ENCODE data around the gene MFAP3L.
"Not testable (repeated sequence)": the region's sequence is repeated elsewhere in the genome, so short reads cannot be mapped to it uniquely, and the experiment has no call there.

The MFAP3L gene

DNA sequence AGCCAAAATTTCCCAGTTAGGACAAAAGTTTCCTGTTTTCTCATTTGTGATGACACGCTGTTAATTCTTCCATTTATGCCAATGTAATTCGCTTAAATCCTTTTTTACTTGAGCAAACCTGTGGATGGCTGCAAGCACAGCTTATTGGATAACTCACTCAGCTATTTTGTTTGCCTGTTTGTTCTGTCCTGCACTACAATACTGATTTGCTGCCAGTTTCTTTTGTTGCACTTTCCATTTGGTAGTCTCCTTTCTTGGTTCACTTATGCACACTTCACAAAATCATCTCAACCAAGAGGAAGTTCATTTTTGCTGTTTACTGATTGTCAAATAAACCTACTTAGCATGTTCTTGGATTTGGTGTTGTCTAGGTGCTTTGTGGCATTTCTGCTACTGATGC is 40.3 kb downstream of the MFAP3L start:
- DNase-seq = no peak

DNA sequence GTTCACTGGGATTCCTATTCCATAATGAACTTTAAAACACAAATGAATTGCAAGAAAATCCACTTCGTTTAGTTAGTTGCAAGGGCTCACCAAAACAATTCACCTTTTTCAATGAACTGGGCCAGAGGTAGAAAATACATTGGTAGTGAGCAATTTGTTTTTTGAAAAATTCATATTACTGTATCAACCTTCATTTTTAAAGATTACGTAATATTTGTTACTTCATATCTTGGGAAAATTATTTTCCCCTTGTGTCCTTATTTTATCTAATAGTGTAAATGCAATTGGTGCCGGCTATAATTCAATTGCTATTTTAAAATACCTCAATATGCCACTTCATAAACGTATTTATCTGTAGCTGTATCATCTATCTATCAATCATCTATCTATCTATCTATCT is 41.5 kb downstream of the MFAP3L start:
- DNase-seq = no peak

DNA sequence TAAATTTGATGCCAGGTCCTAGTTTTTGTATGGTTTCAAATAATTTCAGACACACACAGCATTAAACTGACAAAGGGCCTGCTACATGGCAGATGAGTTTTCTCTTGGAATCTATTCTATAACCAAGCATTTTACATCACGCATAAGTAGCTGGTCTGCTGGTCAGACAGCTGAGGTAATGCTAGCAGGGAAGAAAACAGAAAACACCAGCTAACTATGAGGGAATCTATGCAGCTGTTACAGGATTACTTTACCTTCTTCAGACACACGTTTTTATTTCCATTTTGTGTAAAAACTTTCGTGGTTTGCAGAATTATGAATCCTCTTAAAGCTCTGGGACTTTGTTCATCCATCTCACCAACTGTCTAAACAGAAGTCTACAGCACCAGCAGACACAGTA is 42.0 kb downstream of the MFAP3L start:
- DNase-seq = no peak

DNA sequence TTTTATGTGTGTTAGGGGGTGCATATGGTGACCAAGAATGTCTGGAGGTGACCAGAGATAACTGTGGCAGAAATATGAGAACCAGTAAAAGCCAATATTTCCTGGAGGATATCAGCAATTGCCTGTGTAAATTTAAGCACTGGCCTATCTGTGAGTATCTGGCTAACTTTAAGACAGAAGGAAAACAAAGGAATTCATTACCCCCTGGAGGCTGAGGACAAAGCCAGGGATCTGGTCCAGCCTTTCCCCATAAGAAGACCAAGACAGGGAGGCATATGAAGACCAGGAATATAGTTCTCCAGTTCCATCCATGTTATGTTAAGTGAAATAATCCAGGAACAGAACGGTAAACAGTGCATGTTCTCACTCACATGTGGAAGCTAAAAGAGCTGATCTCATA is 49.2 kb downstream of the MFAP3L start:
- no peak for DNase-seq

DNA sequence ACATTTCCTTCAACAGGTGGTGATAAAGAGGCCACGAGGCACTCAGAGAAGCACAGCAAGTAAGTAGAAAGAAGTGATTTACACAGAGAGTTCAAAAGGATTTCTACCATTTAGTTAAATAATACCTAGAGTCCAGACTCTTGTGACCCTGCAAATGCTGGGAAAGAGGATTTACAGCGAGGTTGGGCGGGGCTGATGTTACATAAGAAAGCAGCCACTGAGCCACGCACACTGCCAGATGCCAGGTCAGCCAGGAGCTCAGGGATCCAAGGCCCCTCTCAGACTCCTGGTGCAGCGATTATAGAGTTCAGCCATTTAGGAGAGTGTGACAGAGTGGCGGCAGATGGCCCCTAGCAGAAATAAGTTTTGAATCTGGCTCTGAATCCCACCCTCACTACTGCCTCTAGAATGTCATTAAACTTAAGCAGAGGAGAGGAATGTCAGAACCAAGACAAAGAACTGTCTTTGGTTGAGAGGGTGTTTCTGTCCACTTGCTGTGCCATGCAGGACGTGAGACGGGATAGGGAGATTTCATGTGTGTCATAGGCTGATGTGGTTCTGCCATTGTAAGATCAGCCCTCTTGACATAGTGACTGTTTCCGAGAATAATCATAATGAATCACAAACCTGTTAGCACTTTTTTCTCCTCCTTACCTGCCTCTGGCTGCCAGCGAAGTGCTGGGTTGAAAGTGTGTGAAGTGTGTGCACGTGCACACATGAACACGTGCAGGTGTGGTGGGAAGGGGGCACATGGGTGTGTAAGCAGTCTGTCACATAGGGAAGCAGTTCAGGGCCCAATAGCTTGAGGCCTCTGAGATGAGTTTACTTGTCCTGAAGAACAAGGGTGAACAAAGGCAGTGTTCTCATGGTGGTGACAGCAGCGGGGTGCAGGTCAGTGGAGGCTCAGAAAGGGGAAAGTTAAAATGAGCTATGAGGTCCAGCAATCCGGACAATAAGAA is 50.1 kb downstream of the MFAP3L start:
- no peak for DNase-seq

DNA sequence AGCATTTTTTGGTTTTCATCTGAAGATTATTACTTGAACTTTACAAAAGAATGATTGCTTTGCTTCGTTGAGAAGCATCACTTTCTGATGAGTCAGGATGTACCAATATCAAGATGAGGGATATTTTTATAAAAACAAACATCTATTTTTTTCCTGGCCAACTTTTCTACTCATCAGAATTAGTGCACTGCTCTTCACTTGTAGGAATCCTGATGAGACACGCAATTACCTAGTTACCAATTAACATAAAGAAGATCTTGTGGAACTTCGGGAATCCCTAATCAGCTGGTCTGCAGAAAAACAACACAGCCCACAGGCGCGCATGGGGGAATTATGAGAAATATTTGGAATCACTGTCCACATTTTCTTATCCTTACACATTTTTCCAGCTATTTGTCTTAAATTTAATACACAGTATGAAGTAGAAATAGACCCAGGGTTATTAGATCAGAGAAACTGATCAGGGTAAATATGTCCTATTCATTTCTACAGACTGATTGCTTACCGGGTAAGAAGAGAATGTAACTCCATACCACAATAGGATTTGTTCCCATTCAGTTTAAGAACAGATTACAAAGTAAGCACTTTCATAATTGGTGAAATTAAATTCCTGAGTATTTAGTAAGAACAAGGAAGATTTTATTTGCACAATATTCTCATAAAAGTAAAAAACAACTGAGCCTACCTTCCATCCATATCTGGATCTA is 50.9 kb downstream of the MFAP3L start:
- no peak for DNase-seq

DNA sequence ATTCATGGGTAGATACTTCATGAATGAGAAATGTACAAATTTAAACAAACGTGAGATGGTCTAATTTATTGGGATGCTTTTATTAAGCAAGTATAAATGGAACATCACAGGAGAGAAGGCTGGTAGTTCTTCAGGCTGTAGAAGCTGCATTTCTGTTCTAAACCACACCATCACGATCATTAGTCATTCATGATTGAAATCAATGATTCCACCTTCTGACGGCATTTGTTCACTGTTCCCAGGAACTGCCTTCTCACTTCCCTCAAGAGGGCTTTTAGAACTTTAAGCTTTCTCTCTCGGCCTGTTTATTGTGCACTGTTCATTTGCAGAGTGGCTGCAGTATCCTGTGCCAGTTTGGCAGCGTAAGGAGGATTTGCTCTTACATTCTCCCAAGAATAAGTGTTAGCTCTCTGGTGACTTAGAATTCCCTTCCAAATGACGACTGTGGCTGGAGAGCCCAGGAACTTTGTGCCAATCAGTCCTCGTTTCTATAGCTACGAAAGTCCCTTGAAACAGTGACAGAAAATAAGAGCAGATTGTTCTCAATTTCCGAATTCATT is 54.7 kb downstream of the MFAP3L start:
- no peak for DNase-seq

DNA sequence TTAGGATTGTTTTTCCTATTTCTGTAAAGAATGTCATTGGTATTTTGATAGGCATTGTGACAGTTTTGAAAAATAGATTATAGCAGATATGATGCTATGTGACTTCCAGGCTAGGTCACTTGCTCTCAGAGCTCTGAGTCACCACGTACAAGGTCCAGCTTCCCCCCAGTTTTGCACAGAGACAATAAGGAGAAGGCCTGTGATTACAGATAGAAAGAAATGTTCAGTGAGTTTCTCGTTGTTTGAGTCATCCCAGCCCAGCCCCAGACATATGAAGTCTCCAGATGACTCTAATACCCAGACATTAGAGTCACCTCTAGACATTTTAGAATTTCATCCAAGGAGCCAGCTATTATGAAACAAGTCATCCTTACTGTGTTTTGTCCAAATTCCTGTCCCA is 57.2 kb downstream of the MFAP3L start:
- no peak for DNase-seq

DNA sequence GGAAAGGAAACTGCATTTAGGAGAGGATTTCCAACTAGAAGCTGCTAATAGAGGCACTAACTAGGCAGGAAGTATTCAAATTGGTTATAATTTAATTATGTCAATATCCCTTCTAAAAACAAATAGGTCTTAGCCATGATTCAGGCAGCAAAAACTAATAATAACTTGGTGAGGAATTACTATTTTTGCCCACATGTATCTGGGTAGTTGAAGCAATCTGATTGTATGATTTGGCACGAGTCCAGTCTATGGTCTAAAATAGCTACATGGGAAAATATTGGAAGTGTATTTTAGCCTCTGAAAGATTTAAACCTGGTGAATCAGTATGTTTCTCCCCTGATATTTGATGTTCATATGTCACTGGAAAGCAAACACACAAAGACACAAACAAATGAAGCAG is 62.2 kb downstream of the MFAP3L start:
- DNase-seq = no peak

DNA sequence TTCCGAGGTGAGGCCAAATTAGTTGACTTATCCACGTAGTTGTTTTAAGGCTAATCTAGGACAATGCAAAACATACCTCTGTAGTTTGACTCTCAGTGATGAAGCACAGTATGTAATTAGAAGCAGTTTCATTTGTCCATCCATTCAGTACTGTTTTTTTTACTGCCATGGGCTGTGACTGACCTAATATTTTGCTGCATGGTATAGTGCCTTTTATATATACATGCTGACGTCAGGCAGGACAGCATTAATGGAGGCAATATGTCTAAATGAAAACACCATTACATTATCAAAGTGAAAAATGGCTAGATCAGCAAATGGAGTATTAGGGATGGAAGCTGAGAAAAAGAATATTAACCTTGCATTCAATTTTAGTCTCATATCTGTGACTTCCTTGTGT is 66.9 kb downstream of the MFAP3L start:
- DNase-seq = no peak

DNA sequence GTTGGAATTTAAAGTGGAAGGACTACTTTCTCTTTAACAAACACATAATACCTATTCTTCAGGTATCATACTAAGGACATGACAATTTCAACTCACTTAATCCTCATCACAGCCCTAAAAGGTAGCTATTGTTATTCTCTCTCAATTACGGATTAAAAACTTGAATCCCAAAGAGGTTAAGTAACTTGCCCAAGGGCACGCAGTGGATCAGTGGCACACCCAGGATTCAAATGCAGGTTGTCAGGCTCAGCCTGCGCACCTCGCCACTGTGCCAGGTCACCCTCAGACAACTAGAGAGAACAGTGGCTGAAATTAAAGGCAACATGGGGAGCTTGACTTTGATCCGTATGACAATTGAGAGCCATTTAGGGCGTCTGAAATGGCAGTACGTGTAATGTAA is 67.6 kb downstream of the MFAP3L start:
- no peak for DNase-seq

DNA sequence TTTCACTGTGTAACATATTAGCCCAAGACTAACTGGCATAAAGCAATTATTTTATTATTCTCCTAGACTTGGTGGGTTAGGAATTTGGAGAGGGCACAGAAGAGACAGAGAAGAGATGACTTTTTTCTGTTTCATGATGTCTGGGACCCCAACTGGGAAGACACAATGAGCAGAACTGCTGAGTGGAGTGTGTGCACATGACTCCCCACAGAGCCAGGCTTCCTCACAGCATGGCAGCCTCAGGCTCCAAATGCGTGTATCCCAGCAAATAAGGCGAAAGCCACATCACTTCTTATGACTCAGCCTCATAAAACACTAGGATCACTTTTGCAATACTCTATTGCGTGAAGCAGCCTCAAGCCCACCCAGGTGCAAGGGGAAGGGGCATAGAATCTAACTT is 68.4 kb downstream of the MFAP3L start:
- DNase-seq = no peak

DNA sequence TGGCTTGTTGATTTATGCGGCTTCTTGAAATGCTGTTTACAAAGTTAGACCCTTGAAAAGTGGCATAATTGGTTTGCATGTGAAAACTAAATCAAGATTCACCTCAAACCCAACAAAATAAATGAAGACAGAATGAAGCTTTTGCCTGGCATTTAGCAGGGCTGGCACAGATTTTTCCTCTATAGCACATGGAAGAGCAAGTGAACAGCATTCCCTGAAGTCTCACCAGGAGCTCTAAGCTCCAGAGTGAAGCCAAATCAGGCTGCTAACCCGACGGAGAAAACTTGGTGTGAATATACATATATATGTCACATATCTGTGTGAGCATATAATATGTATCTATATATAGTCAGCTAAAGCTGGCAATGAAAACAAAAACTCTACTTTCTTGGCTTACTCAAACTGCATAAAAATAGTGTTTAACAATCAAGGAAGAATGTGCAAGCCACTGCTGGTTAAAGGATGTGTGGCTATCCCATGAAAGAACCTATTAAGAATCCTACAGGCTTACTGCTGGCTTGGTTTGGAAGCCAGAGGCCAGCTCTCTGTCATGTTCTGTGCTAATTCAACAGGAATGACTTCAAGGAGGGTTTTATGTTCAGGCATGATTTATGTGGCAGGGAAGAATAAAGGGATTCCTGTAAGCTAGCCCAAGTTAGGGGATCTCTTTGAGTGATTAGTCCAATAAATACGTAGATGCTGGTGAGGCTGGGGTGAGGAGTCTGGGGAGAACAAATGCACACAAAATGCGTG is 69.9 kb downstream of the MFAP3L start:
- DNase-seq = no peak

DNA sequence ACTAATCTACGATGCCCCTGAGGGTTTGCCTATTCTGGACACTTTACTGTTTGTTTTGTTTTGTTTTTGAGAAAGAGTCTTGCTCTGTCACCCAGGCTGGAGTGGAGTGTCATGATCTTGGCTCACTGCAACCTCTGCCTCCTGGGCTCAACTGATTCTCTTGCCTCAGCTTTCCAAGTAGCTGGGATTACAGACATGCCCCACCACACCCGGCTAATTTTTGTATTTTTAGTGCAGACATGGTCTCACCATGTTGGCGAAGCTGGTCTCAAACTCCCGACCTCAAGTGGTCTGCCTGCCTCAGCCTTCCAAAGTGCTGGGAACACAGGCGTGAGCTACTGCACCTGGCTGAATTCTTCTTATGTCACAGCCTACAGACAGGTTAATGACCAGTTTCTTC is 70.7 kb downstream of the MFAP3L start:
- DNase-seq = no peak

DNA sequence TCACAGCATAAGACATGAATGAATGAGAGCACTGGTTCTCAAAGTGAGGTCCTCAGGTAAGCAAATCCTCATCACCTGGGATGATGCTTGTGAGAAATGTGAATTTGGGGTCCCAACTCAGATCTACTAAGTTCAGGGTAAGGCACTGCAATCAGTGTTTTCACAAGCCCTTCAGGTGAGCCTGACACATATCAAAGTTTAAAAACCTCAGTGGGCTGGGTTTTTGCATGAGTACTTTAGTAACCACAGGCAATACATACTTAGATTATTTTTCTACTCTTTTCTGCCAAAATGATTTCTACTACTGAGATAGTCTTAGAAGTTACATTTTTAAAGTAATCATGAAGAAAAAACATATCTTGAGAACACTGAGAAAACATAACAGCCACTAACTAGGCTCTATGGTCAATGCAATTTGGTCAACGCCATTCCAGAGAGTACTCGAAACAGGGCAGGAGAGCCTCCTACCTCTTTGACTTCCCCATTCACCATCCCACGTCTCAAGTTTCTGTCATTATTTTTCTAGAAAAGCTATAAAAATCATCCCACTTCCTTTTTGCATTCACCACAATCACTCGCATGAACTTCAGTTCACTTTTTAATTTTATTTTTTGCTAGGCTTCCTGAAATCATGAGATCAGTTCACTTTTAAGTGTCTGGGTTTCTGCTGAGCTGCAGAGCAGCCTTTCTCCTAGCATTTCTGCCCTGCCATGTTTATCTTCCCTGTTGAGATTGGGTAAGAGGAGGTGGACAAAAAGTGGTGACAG is 73.8 kb downstream of the MFAP3L start:
- no peak for DNase-seq

DNA sequence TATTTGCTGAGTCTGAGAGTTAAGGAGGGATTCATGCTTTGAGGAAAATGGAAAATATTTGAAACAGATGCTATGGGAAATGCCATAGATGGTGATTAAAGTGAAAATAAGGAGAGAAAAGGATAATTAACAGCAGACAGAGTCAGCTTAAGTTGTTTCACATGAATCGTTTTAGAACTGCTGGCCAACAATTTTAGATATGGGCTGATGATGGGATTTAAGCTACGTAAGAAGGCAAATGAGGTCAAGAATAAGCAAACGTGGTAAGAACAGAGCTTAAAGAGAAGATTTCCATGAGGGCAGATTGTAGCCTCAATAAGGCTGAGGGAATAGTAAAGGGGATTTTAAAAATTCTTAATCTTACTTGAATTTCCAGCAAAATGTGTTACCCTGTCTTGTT is 77.9 kb downstream of the MFAP3L start:
- no peak for DNase-seq

DNA sequence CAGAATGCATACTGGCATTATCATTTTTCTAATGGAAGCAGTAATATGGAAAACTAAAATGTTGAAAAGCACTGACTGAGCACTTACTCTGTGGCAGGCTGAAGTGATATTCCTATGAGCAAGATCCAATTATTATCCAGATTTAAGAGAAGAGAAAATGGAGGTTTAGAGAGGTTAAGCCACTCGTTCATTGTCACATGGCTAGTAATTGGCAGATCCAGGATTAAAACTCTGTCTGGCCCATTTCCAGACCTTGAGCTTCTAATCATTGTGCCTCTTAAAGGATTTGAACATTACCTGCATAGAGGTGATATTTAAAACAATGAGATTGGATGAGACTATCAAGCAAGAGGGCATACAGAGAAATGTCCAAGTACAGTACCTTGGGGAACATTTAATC is 80.6 kb downstream of the MFAP3L start:
- DNase-seq = no peak

DNA sequence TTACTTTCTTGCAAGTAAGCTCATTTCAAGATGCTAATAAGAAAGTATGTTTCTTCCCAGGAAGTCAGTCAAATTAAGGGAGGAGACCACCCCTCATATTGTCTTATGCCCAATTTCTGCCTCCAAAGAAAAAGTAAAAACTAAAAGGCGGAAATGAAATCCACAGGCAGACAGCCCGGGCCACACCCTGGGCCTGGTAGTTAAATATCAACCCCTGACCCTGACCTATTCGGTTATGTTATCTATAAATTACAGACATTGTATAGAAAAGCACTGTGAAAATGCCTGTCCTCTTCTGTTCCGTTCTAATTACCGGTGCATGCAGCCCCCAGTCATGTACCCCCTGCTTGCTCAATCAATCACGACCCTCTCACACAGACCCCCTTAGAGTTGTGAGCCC is 82.6 kb downstream of the MFAP3L start:
- DNase-seq = not testable (repeated sequence)

DNA sequence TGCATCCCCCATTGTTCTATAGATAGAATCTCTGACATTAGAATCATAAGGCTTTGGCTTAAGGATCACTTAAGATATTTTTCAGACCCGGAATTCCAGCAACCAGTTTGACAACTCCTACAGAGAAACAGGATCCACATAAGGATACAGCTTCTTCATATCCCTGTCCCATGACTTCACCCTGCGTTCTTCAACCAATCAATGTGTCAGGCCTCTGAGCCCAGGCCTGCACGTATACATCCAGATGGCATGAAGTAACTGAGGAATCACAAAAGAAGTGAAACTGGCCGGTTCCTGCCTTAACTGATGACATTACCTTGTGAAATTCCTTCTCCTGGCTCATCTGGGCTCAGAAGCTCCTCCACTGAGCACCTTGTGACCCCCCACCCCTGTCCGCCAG is 85.1 kb downstream of the MFAP3L start:
- no peak for DNase-seq

DNA sequence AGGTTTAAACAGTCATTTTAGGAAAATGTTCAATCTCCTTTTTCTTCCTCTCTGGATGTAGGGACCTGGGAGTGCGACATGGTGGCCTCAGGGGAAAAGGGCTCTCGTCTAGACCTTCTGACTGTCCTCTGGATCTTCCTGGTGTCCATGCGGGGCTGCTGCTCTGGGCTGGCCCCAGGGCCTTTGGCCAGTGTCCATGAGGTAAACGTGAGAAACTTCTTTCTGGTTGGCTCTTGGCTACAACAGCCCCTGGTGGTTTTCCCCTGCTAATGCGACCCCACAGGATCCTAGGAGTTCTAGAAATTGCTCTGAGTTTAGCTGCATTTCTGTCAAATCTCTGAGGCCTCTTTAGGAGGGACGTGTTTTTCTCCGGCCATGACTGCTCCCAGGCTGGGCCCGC is 85.7 kb downstream of the MFAP3L start:
- no peak for DNase-seq

Data from NCI-H345 (cell line).